Measurements from ENCODE around the gene PDK2.

GRCh38 chr17:50112694-50113093 lies 17.5 kb downstream of the PDK2 start:
- TF ChIP-seq, protein P1, sequence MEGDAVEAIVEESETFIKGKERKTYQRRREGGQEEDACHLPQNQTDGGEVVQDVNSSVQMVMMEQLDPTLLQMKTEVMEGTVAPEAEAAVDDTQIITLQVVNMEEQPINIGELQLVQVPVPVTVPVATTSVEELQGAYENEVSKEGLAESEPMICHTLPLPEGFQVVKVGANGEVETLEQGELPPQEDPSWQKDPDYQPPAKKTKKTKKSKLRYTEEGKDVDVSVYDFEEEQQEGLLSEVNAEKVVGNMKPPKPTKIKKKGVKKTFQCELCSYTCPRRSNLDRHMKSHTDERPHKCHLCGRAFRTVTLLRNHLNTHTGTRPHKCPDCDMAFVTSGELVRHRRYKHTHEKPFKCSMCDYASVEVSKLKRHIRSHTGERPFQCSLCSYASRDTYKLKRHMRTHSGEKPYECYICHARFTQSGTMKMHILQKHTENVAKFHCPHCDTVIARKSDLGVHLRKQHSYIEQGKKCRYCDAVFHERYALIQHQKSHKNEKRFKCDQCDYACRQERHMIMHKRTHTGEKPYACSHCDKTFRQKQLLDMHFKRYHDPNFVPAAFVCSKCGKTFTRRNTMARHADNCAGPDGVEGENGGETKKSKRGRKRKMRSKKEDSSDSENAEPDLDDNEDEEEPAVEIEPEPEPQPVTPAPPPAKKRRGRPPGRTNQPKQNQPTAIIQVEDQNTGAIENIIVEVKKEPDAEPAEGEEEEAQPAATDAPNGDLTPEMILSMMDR (conservative IDR thresholded peaks at IDR 0.05 in 1 of 2, IDR thresholded peaks at IDR 0.05 in 1 of 2; ENCODE audit: low read depth in 1 of 2, low read length in 2 of 2) = no peak
- no peak for TF ChIP-seq EZH2 (IDR thresholded peaks at IDR 0.05; ENCODE audit: low read length, missing control alignments)

All from fibroblast of lung (primary cell).